HG02981 (cell line): ENCODE data around the gene MACROD1.

Source experiments
- ATAC-seq: cut with Tn5 transposase; IDR thresholded peaks from one replicate; pipeline ENCODE4 v1.9.1; 2021; ENCODE audit warnings: mild to moderate bottlenecking, moderate library complexity; ENCODE audit not compliant: unreplicated experiment

MACROD1 gene

GRCh38 chr11:64131683-64132190, 34.2 kb downstream of the MACROD1 start:
- no peak for ATAC-seq

GRCh38 chr11:64130618-64131017, 35.3 kb downstream of the MACROD1 start:
- ATAC-seq = no peak

- no peak for ATAC-seq
Measured at GRCh38 chr11:64129403-64129802, 36.5 kb downstream of the MACROD1 start.

GRCh38 chr11:64128255-64129006, 37.5 kb downstream of the MACROD1 start:
- ATAC-seq = no peak

- ATAC-seq = no peak
Measured at GRCh38 chr11:64127267-64128072, 38.4 kb downstream of the MACROD1 start.

- no peak for ATAC-seq
Measured at GRCh38 chr11:64126796-64127195, 39.1 kb downstream of the MACROD1 start.

- ATAC-seq = no peak
Measured at GRCh38 chr11:64126371-64126770, 39.5 kb downstream of the MACROD1 start.

GRCh38 chr11:64125676-64126075, 40.2 kb downstream of the MACROD1 start:
- ATAC-seq = no peak

GRCh38 chr11:64124147-64124546, 41.8 kb downstream of the MACROD1 start:
- ATAC-seq = no peak

- no peak for ATAC-seq
Measured at GRCh38 chr11:64123679-64124078, 42.2 kb downstream of the MACROD1 start.

GRCh38 chr11:64122411-64123410, 43.2 kb downstream of the MACROD1 start:
- no peak for ATAC-seq

GRCh38 chr11:64121663-64122410, 44.1 kb downstream of the MACROD1 start:
- no peak for ATAC-seq

GRCh38 chr11:64120951-64121569, 44.9 kb downstream of the MACROD1 start:
- no peak for ATAC-seq

GRCh38 chr11:64119700-64120099, 46.2 kb downstream of the MACROD1 start:
- no peak for ATAC-seq

GRCh38 chr11:64118876-64119665, 46.8 kb downstream of the MACROD1 start:
- ATAC-seq = no peak

- ATAC-seq = no peak
Measured at GRCh38 chr11:64117763-64118459, 48.0 kb downstream of the MACROD1 start.

GRCh38 chr11:64115531-64116522, 50.1 kb downstream of the MACROD1 start:
- no peak for ATAC-seq
